Ovary (tissue), 3 donors: ENCODE results near the gene ADGRF1.

ENCODE experiments used
- CTCF ChIP-seq, 3 donors: fragments of 450-650 bp in 2 of 3; fragments of 200-600 bp in 1 of 3; IDR thresholded peaks; one replicate each; pipeline versions ENCODE4 v1.5.1 to v1.8.0; 2016 to 2022; ENCODE audit warnings: antibody characterized with exemption in 3 of 3, mild to moderate bottlenecking in 1 of 3
- EP300 ChIP-seq: sonication (generic); formaldehyde crosslinking; IDR thresholded peaks from one replicate; pipeline ENCODE4 v1.6.1; 2017; ENCODE audit warnings: antibody characterized with exemption
- POLR2A ChIP-seq: fragments of 450-650 bp; IDR thresholded peaks from one replicate; pipeline ENCODE4 v1.6.1; 2017; ENCODE audit warnings: antibody characterized with exemption, mild to moderate bottlenecking, moderate library complexity
- donor health status: DM: no; HTN: no; CAD: no.

GRCh38 chr6:46998436-46999017, 43.6 kb downstream of the ADGRF1 start:
- TF ChIP-seq EP300 (no peak), POLR2A (no peak), CTCF (IDR thresholded peaks at IDR 0.05) (no peak)
